OCI-LY1 (cell line): Measurements from ENCODE around the gene SPRED2.

Experiments used
- EZH2 ChIP-seq: fragments of 200-600 bp; sonication (generic), shearing (Covaris generic); IDR thresholded peaks from 2 replicates; pipeline ENCODE4 v1.8.0; 2017; ENCODE audit warnings: borderline replicate concordance, mixed run types, mild to moderate bottlenecking, antibody characterized with exemption, low read length, moderate library complexity, mixed read lengths
- TF ChIP-seq, protein P1 (sequence below): fragments of 200-600 bp; sonication (generic), shearing (Covaris generic); IDR thresholded peaks from 2 replicates; pipeline ENCODE4 v1.5.1; 2017; ENCODE audit warnings: mild to moderate bottlenecking, antibody characterized with exemption, low read length, moderate library complexity, mixed read lengths

DNA sequence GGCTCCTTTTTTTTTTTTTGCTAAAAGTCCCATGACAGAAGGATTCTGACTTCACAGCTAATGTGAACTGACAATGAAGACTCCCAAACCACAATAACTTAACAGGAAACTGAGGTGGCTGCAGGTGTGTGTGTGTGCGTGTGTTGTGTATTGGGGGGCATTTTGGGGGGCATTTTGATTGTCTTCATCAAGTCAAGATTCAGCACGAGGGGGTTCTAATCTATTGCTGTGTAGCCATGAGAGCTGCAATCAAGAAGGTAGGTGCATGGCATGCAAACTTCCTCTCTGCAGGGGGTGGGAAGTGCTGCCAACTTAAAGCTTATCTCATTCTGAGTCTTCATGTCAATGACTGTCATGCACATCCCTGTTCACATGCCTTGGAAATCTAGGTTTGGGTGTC lies 25.2 kb downstream of the SPRED2 start:
- TF ChIP-seq, protein P1, sequence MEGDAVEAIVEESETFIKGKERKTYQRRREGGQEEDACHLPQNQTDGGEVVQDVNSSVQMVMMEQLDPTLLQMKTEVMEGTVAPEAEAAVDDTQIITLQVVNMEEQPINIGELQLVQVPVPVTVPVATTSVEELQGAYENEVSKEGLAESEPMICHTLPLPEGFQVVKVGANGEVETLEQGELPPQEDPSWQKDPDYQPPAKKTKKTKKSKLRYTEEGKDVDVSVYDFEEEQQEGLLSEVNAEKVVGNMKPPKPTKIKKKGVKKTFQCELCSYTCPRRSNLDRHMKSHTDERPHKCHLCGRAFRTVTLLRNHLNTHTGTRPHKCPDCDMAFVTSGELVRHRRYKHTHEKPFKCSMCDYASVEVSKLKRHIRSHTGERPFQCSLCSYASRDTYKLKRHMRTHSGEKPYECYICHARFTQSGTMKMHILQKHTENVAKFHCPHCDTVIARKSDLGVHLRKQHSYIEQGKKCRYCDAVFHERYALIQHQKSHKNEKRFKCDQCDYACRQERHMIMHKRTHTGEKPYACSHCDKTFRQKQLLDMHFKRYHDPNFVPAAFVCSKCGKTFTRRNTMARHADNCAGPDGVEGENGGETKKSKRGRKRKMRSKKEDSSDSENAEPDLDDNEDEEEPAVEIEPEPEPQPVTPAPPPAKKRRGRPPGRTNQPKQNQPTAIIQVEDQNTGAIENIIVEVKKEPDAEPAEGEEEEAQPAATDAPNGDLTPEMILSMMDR: no peak
- TF ChIP-seq EZH2: no peak
